ENCODE results near the gene SPTBN5.

GRCh38 chr15:41862515-41863116 lies 31.2 kb downstream of the SPTBN5 start:
- TF ChIP-seq CTCF (IDR thresholded peaks at IDR 0.05) = no peak
- no peak for TF ChIP-seq POLR2AphosphoS5 (IDR thresholded peaks at IDR 0.05)
- TF ChIP-seq EP300 (IDR thresholded peaks at IDR 0.05) = no peak
- no peak for TF ChIP-seq POLR2A (IDR thresholded peaks at IDR 0.05; ENCODE audit: low read depth)

Measured in esophagus muscularis mucosa (tissue), 4 donors.